GM18907 (cell line): ENCODE results near the gene SKI.
"Not testable (repeated sequence)": the region's sequence is repeated elsewhere in the genome, so short reads cannot be mapped to it uniquely, and the experiment has no call there.

ENCODE experiments used
- ATAC-seq: cut with Tn5 transposase; IDR thresholded peaks from one replicate; pipeline ENCODE4 v1.9.1; 2021; ENCODE audit warnings: mild to moderate bottlenecking, moderate library complexity; ENCODE audit not compliant: unreplicated experiment

Gene SKI

DNA sequence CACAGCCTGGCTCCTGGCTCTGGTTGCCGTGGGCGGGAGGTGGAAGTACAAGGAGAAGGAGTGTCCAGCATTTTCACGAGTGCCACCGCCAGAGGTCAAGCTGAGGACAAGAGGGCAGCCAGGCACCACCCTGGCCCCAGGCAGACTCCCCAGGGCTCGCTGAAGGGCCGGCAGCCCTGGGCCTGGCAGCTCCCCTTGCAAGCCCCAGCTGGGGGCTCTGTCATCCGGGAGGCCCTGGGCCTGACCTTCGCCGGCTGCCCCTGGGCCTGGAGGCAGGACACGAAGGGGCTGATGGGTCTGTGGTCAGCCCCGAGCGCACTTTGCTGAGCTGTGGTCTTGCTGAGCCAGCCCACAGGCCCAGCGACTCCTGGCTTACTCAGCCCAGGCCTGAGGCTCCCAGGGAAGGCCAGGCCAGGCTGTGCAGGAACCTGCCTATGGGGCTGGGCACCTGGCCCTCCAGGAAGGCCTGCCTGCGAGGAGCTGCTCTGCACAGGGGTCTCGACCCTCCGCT, 88.4 kb downstream of the SKI start:
- ATAC-seq = no peak

DNA sequence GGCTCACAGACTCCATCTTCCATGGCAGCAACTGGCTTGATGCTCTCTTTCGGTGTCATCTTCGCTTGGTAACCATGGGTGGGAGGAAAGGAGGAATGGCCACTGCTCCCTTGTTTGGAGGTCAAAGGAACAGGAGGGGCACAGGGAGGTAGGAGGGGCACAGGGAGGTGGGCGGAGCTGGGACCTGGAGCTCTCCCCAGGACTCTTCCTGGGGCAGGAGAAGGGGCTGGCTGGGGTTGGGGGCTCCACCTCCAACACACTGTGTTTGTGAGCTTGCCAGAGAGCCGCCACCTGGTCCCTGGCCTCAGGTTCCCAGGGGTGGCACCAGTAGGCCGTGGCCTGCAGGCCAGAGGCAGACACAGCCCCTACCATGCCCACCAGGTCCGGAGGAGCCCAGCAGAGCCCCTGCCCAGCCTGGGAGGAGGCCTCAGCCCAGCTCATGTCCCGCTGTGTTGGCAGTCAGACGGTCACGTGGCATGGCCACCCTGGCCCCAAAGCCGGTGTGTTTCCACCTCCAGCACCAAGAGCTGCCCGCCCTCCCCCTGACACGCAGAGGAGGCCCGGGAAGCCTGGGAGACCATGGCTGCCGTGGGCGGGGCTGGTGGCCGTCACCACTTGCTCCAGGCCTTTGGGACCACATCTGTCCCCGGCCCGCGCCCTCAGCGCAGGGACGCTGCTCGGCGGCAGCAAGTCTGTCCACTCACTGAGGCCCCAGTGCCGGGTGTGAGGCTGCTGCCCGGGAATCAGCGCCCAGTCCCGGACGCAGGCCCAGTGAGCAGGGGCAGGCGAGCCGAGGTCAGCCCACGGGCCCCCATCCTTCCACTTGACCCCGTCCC, 89.3 kb downstream of the SKI start:
- ATAC-seq = no peak

DNA sequence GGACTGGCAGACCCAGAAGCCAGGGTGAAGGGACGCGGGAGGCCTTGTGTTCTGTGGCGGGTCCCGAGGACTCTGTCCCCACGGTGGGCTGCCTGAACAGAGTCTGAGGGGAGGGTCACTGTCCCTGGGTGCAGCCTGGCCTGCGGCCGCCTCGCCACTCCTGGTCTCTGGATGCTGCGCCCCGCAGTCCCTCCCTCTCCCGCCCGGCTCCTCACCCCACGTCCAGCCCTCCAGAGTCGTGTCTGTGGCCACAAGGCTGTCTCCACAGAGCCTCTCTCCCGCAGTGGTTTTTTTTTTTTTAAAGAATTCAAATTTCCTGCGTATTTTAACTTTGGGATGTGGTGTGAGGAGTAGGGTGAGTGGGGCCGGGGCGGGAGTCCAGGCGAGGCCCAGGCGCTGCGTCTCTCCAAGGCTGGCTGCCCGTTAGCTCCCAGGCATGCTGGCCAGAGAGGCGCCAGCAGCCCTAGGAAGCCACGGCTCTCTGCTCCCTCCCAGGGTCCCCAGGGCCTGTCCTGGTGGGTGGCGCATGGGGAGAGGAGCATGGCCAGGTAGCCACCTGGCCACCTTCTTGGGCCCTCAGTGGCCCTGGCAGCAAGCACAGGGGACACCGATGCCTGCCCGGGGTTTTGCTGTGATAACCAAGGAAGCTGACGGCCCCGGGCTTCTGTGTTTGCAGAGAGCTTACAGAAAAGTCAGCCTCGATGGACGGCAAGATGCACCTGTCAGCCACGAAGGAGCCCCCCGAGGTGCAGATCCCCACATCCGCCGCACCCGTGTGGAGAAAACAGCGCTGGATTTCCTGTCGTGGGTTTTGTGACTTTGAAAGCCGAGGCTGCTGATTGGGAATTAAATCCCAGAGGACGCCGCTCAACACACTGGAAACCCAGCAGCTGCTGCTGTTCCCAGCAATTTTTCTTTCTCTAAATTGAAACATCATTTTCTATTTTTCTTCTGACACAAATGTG, 90.5 kb downstream of the SKI start:
- ATAC-seq = no peak

DNA sequence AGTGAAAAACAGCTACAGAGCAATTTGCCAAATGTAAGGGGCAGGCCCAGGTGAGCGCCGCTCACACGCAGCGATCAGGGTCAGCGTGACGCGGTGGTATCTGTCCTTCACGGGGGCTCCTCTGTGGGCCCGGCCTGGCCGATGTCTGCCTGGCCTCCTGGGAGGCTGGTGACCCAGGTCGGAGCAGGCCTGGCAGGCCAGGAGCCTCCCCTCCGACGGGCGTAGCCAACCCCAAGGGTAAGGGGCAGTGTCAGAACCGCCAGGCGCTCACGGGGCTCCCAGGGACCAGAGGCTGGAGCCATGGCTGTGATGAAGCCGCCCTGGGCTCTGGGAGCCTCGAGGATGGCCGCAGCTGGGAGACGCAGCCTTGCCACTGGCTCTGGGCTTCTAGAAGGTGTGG, 91.2 kb downstream of the SKI start:
- ATAC-seq = no peak

DNA sequence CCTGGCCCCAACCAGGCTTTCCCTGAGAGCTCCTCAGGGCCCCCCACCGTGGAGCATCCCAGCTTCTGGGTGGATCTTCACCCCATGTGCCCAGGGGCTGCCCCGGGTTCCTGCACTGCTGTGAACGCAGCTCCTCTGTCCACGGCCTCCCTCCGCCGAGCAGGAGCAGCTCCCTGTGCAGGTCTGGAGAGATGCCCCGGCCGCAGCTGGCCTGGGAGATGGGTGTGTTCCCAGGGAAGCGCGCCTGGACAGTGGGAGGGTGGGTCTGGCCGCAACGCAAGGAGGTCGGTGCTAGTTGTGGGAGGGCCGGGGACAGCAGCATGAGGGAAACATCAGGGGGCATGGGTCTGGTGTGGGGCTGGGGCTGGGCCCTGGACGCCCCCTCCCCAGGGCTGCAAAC, 91.9 kb downstream of the SKI start:
- ATAC-seq = no peak

DNA sequence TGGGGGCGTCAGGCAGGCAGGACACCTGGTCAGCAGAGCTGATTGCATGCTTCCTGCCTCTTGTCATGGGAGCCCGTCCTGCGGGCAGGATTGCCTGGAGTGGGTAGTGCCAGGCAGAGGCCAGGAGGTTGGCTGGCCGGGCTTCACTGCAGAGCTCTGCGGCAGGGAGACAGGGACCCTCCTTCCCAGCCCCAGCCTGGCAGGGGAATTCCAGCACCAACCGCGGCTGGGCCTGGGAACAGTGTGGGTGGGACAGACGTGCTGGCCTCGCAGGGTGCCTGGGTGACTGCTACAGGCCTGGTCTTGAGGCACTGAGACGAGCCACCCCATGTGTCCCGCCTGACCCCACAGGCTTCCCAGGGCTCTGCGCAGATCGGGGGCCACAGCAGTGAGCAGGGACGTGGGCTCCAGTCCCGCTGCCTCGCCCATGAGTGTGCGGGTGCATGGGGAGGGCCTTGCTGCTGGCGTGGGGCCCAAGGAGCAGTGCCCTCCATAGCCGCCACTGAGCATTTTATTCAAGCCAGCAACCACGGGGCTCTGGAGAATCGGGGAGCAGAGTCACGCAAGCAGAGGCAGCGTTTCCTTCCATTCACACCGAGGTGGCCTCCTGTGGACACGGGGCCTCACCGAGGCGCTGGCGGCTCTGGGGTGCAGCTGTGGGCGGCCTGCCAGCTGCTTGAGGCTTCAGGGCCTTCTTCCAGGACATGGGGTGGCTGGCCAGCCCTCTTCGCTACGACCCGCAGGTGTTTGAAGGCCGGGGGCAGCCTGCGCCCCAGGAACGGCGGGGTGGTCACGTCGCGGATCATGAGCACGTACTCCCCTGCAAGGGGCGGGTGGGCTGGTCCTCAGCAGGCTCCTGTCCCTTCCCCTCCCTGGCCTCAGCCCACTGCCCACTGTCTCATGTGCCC, 92.9 kb downstream of the SKI start:
- no peak for ATAC-seq

DNA sequence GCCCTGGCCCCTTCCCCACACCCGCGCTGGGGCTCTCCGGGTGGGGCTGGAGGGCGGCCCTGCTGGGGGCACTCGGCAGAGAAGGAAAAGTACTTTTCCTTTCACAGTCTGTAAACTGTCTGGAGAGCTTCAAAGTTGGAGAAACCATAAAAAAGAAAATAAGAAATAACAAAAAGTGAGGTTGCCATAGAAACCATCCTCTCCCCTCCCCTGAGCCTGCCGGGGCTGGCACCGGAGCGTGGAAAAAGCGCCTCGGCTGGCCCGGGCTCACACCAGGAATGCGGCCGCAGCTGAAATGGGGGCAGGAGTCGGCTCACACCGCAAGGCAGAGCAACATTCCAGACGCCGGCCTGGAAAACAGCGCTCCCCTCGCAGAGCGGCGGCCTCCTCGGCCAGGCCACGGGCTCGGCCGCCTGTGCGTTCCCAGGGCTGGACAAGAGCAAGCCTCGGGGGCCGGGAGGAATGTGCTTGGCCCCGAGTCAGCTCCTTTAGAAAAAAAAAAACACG, 94.0 kb downstream of the SKI start:
- ATAC-seq = no peak

DNA sequence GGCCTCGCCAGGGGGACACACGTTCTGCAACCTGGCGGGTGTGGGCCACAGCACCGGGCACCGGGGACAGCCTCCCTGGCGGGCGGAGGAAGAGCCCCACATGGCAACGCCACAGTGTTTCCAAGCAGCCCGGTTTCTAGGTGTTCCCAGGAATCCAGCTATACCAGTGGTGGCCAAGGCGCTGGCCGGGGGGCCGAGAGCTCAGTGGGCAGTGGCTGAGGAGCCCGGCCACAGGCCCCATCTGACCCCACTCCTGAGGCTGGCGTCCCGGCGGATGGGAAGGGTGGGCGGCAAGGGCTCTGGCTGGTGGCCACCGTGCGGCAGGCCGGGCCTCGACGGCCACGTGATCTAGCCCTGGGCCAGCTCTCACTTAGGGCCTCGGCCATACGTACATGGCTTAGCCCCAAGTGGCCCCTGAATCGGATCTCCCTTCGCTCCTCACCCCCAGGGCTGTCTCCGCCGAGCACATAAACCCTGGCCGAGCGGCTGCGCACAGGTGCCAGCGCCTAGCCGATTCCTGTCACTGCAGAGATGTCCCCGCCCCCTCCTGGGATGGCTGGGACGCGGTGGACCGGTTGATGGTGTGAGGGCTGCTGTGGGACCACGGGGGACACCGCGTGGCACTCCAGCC, 94.6 kb downstream of the SKI start:
- no peak for ATAC-seq

DNA sequence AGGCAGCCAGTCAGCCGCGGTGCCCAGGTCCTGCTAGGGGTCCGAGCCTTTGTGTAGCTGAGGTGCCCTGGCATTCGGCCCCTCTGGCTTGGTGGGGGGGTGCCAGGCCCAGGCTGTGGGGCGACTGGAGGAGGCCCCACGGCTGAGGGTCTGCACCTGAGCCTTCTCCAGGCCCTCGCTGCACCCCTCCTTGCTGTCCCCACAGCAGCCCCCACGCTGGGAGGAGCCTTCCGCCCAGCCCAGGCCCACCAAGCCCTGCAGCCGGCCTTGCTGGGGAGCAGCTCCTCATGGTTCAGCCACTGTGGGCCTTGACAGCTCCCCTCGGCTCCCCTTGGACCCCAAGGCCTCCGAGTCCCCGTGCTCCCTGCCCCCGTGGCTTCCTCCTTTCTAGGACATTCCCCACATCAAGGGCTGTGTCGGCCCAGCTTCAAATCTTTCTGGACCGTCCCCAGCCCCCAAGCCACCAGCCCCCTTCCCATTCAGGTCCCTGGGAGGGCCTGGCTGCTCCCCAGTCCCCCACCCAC, 95.4 kb downstream of the SKI start:
- no peak for ATAC-seq

DNA sequence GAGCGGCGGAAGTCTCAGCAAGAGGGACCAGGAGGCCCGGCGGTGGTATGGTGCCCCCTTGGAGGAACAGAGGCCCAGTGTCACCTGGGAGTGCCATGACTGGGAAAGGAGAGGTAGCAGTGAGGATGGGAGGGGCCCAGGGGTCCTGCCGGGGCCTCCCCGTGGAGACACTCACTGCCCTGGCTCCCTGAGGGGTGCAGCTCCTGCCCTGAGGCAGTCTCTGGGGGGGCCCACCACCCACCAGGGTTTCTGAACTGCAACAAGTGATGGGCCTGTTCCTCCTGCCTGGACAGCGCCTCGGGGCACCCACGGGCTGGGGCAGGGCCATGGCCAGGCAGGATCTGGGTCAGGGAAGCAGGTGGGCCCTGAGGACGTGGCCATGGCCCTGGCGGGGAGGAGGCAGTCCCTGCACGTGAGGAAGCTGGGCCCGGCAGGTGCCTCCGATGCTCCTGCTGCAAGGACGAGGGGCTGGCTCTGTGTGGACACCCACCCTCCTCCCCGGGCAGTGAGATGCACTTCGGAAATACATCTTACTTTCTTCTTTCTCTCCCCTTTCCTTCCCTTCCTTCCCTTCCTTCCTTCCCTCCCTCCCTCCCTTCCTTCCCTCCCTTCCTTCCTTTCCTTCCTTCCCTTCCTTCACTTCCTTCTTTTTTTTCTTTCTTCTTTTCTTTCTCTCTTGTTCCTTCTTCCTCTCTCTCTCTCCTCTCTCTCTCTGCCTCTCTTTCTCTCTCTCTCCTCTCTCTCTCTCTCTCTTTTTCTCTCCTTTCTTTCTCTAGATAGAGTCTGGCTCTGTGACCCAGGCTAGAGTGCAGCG, 96.6 kb downstream of the SKI start:
- ATAC-seq = no peak

DNA sequence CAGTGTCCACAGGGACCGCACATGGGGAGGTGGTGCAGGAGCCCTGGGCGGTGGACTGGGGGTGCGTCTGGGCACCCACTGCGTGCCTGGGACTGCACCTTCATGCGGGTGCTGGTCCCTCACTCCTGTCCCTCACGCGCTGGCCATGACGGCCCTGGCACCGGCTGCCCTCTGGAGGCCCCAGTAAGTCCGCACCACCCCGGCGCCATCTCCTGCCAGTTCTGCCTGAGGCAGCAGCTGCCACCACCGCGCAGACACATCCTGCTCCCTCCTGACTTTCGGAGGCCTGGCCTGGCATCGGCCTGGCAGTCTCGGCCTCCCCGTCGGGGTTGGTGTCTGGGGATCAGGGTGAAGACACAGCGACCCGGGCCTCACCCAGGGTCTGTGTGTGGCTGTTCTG, 98.4 kb downstream of the SKI start:
- ATAC-seq = no peak

DNA sequence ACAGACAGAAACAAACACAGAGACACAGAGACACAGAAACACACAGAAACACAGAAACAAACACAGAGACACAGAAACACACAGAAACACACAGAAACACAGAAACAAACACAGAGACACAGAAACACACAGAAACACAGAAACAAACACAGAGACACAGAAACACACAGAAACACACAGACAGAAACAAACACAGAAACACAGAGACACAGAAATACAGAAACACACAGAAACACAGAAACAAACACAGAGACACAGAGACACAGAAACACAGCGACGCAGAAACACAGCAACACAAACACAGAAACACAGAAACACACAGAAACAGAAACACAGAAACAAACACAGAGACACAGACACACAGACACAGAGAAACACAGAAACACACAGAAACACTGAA, 99.0 kb downstream of the SKI start:
- ATAC-seq = not testable (repeated sequence)

DNA sequence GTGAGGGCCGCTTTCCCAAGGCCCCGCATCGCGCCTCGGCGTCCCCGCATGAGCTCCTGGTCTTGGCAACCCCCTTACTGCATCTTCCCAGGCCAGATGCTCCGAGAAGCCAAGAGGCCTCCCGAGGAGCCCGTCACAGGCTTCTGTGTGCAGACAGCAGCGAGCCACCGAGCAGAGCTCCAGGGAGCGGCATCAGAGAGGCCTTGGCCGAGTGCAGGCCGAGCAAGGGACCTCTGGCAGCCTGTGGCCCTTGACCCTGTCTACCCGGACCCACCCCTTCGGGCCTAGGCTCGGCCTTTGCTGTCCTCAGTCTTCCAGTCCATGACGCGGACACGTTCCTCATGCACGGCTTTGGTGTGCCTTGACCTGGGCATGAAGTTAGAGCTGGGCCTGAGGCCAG, 99.7 kb downstream of the SKI start:
- ATAC-seq = no peak

DNA sequence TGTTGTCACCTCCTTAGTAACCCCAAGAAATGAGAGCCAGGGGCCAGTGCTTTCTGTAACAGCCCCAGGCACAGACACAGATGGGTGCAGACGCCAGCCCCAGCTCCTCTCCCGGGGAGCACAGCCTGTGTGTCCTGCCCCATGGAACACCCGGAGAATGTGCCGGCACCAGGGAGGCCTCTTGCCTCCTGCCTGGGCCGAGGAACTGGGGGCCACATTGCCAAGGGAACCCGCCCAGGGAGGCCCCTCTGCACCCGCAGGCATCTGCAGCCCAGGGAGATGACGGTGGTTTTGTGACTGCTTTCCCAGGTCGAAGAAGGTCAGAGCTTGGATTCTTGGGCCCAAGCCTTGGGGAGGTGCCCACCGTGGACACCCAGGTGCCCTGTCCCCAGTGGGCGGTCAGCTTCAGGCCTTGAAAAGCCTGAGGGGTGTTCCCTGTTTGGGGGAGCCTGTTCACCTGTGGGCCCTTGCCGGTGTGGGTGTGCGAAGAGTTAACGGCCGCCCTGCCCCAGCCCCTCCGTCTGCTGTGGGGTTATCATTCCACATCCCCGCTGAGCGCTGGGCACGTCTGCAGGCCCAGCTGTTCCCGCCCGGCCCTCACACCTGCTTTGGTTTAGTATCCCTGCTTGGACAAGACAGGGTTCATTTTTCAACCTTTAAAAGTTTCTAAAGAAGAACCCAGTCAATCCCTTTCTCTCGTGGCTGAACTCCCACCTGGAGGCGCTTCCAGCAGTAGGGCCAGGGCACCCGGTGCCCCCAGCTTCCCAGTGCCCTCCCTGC, 100.7 kb downstream of the SKI start:
- ATAC-seq = no peak

DNA sequence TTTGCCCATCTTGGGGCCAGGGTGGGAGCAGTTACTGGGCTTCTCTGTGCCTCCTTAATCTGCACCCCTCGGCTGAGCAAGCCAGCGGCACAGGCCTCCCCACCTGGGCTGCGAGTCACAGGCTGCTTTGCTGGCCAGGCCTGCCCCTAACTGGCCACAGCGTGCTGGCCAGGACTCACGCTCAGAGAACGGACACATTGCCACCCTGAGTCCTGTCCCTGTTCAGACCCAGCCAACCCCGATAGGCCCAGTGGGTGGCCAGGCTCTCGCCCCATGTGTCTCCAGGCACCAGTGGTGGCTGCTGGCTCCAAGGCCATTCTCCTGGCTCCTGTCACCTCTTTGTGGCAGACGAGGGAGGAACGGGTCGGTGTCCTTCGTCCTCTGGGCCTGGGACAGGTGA, 101.9 kb downstream of the SKI start:
- ATAC-seq = no peak

DNA sequence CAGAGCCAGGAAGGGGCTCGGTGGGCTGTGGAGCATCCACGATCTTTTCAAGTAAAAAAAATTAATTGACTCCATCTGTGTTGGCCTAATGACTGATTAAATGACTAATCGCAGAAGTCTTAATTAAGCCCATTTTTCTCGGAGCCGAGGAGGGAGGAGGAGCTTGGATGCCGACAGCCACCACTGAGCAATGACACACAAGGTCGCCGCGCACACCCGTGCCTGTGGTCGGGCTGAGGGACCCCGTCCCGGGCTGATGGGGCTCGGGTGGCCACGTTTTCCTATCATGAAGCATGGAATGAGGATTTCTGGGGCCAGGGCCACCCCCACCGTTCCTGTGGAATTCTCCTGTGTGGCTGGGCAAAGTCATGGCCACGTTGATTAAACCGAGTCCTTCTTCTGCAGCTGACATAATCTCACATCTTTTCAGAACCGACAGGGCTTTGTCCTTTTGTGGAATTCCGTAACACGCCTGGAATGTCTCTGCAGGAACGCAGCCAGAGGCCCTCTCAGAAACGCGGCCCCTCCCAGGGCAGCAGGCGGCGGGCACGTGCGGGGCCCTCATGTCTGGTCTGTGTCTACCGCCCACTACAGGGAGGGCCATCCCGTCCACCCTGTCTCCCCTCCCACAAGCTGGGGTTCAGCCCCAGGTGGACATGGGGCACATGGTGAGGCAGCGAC, 102.5 kb downstream of the SKI start:
- ATAC-seq = no peak

DNA sequence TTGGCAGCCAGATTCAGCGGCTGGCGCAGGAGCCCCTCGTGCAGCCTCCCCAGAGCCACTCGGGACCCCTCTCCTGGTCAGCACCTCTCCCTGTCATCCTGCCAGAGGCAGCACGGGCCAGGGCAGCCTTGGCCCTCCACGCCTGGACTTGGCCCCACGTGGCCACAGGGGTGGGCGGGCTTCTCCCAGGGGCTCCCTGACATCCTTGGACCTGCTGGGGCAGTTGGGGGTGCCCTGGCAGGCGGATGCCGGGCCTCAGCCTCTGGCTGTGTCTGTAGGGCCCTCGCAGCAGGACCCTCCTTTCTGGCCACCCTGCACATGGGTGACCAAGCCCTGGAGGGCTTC, 103.1 kb downstream of the SKI start:
- no peak for ATAC-seq

DNA sequence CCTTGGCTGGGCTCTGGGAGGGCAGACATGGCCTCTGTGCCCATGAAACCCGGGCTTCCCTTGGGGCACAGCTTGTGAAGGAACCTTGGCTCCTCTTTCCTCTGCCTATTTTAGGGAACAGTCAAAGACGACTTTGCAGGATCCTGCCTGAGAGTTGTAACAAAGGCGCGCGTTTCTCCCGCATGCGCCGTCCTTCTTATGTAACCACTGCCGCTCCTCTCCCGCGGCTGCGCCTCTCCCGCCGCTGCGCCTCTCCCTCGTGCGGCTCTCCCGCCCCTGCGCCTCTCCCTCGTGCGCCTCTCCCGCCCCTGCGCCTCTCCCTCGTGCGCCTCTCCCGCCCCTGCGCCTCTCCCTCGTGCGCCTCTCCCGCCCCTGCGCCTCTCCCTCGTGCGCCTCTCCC, 103.5 kb downstream of the SKI start:
- not testable (repeated sequence) for ATAC-seq
